HEK293 (cell line): ENCODE measurements around the gene TSEN2.

Experiments used
- ZNF211 ChIP-seq: fragments of 450-650 bp; formaldehyde crosslinking; IDR thresholded peaks from 2 replicates; pipeline ENCODE4 v1.5.1; 2016; ENCODE audit warnings: low read depth, missing biosample characterization, missing genetic modification characterization
- ZNF792 ChIP-seq: fragments of 450-650 bp; formaldehyde crosslinking; IDR thresholded peaks from 2 replicates; pipeline ENCODE4 v1.5.1; 2016; ENCODE audit warnings: missing biosample characterization, missing genetic modification characterization
- TF ChIP-seq, protein P1 (sequence below): fragments of 450-650 bp; formaldehyde crosslinking; IDR thresholded peaks from 2 replicates; pipeline ENCODE4 v1.5.1; 2016; ENCODE audit warnings: missing biosample characterization, missing genetic modification characterization, low read depth
- TF ChIP-seq, protein P2 (sequence below): fragments of 450-650 bp; formaldehyde crosslinking; IDR thresholded peaks from 2 replicates; pipeline ENCODE4 v1.5.1; 2016; ENCODE audit warnings: missing biosample characterization, missing genetic modification characterization

DNA sequence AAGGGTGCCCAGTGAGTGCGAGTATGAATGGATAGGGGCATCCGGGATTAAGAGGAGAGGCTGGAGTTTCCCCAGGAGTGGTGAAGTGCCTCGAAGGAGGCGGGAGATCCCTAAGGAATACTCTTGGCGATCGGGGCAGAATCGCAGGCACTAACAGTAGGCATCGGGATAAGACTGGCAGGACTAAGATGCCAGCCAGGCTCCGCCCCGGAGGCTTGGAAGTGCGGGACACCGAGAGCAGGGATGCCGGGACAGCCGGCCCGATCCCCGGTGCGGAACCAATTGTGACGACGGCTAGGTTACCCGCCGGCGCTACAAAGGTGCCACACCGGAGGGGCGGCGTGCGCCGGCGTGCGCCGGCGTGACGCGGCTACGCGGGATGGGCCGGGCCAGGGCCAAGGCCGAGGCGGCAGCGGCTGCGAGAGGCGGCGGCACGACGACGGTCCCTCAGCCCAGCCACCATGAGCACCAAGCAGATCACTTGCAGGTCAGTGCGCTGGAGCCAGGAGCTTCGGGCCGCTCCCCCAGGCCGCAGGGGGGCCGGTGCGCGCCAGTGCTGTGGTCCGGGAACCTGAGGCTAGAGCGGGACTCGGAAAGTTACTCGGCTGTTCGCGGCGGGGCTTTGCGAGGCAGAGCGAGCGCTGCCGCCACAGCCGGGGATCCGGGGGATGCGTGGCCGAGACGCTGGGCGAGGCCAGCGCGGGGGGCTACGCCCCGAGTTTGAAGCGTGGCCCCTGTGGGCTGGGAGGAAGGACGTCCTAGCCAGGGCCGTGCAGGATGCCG is 72.6 kb downstream of the TSEN2 start, which contains the start of gene MKRN2:
- TF ChIP-seq, protein P1, sequence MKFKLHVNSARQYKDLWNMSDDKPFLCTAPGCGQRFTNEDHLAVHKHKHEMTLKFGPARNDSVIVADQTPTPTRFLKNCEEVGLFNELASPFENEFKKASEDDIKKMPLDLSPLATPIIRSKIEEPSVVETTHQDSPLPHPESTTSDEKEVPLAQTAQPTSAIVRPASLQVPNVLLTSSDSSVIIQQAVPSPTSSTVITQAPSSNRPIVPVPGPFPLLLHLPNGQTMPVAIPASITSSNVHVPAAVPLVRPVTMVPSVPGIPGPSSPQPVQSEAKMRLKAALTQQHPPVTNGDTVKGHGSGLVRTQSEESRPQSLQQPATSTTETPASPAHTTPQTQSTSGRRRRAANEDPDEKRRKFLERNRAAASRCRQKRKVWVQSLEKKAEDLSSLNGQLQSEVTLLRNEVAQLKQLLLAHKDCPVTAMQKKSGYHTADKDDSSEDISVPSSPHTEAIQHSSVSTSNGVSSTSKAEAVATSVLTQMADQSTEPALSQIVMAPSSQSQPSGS (tag by site-specific recombination), result no peak
- TF ChIP-seq ZNF211 (tag by site-specific recombination) (no peak), ZNF792 (tag by site-specific recombination) (peak; percentile 62; the same call in 1 of the 2 replicates)
- TF ChIP-seq, protein P2, sequence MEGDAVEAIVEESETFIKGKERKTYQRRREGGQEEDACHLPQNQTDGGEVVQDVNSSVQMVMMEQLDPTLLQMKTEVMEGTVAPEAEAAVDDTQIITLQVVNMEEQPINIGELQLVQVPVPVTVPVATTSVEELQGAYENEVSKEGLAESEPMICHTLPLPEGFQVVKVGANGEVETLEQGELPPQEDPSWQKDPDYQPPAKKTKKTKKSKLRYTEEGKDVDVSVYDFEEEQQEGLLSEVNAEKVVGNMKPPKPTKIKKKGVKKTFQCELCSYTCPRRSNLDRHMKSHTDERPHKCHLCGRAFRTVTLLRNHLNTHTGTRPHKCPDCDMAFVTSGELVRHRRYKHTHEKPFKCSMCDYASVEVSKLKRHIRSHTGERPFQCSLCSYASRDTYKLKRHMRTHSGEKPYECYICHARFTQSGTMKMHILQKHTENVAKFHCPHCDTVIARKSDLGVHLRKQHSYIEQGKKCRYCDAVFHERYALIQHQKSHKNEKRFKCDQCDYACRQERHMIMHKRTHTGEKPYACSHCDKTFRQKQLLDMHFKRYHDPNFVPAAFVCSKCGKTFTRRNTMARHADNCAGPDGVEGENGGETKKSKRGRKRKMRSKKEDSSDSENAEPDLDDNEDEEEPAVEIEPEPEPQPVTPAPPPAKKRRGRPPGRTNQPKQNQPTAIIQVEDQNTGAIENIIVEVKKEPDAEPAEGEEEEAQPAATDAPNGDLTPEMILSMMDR, result peak; percentile 70
